Peyer's patch (tissue), 4 donors: ENCODE data around the gene ZNF425.

Experiments
- CTCF ChIP-seq, 6 experiments: fragments of 450-650 bp in 4 of 6; fragments of 200-600 bp in 2 of 6; sonication (generic) in 1 of 6; IDR thresholded peaks; one replicate each; pipeline ENCODE4 v1.5.1; 2017 to 2019; ENCODE audit warnings: antibody characterized with exemption in 6 of 6, mild to moderate bottlenecking in 3 of 6, moderate library complexity in 1 of 6
- POLR2A ChIP-seq, 2 donors: fragments of 450-650 bp; IDR thresholded peaks; one replicate each; pipeline ENCODE4 v1.5.1; 2017; ENCODE audit warnings: antibody characterized with exemption in 2 of 2, mild to moderate bottlenecking in 2 of 2, moderate library complexity in 2 of 2

GRCh38 chr7:149172534-149172920, 46.4 kb upstream of the ZNF425 start:
- TF ChIP-seq CTCF (IDR thresholded peaks at IDR 0.05), result no peak
- no peak for TF ChIP-seq POLR2A (IDR thresholded peaks at IDR 0.05)
